HT-29 (cell line): ENCODE results near the gene EML6. TPM values are rescaled to one million over a fixed set of nuclear protein-coding genes. Genes with fewer than 3 reads are reported as not detected.
"Not testable (repeated sequence)": the region's sequence is repeated elsewhere in the genome, so short reads cannot be mapped to it uniquely, and the experiment has no call there.

Experiments used
- DNase-seq: peaks from one replicate; pipeline ENCODE4 v3.0.0-alpha.2; 2015; ENCODE audit warnings: low spot score
- total RNA-seq: library from RNA; depleted of rRNA; stranded (reverse); fragments of >200 nt; shearing (Covaris generic); gene quantifications from 2 replicates; pipeline ENCODE4 v1.2.3, GENCODE V29; 2014

EML6 gene
- total RNA-seq, 1 experiment from 2014 or later, result 3.0 TPM

GRCh38 chr2:54801352-54801751 lies 77.9 kb downstream of the EML6 start:
- no peak for DNase-seq

GRCh38 chr2:54803783-54804751 lies 80.6 kb downstream of the EML6 start:
- no peak for DNase-seq

GRCh38 chr2:54805255-54805654 lies 81.8 kb downstream of the EML6 start:
- no peak for DNase-seq

GRCh38 chr2:54806975-54807374 lies 83.5 kb downstream of the EML6 start:
- no peak for DNase-seq

GRCh38 chr2:54808661-54809060 lies 85.2 kb downstream of the EML6 start:
- no peak for DNase-seq

GRCh38 chr2:54809819-54810218 lies 86.4 kb downstream of the EML6 start:
- DNase-seq, result peak; percentile 4

GRCh38 chr2:54810246-54810645 lies 86.8 kb downstream of the EML6 start:
- DNase-seq, result no peak

- no peak for DNase-seq
Observed at GRCh38 chr2:54813584-54813983, 90.1 kb downstream of the EML6 start.

GRCh38 chr2:54814389-54815147 lies 91.1 kb downstream of the EML6 start:
- DNase-seq, result no peak

GRCh38 chr2:54815148-54815539 lies 91.7 kb downstream of the EML6 start:
- DNase-seq, result no peak

GRCh38 chr2:54818226-54818625 lies 94.8 kb downstream of the EML6 start:
- DNase-seq, result no peak

GRCh38 chr2:54820558-54820957 lies 97.1 kb downstream of the EML6 start:
- no peak for DNase-seq

- no peak for DNase-seq
Observed at GRCh38 chr2:54824567-54824966, 101.1 kb downstream of the EML6 start.

- no peak for DNase-seq
Observed at GRCh38 chr2:54830546-54830945, 107.1 kb downstream of the EML6 start.

- DNase-seq, result no peak
Observed at GRCh38 chr2:54831480-54831879, 108.0 kb downstream of the EML6 start.

GRCh38 chr2:54834721-54835120 lies 111.3 kb downstream of the EML6 start:
- peak; percentile 31 for DNase-seq

GRCh38 chr2:54836477-54836876 lies 113.0 kb downstream of the EML6 start:
- no peak for DNase-seq

GRCh38 chr2:54838585-54839035 lies 115.1 kb downstream of the EML6 start:
- peak; percentile 90 for DNase-seq

GRCh38 chr2:54839461-54840255 lies 116.2 kb downstream of the EML6 start:
- no peak for DNase-seq

- no peak for DNase-seq
Observed at GRCh38 chr2:54840559-54841468, 117.4 kb downstream of the EML6 start.

GRCh38 chr2:54841500-54841899 lies 118.0 kb downstream of the EML6 start:
- DNase-seq, result not testable (repeated sequence)
